SIG-M5 treated with dmso at 0.1 percent for 504 hours (cell line): ENCODE results near the gene NXT2.
"Not testable (repeated sequence)": the region's sequence is repeated elsewhere in the genome, so short reads cannot be mapped to it uniquely, and the experiment has no call there.

ENCODE experiments used
- DNase-seq: peaks from one replicate; lab custom pipeline; 2025; ENCODE audit not compliant: unreplicated experiment; lab: John Stamatoyannopoulos, UW

Gene NXT2

GRCh38 chrX:109536439-109537323 is at the start of gene NXT2:
NXT2 (plus strand) TSS chrX:109536844; CDS start chrX:109537007, 163 bp downstream.
- DNase-seq: peak; percentile 88

GRCh38 chrX:109487640-109488039 is 49.0 kb upstream of the NXT2 start:
- peak; percentile 79 for DNase-seq

- no peak for DNase-seq
Observed at GRCh38 chrX:109489174-109489573, 47.5 kb upstream of the NXT2 start.

GRCh38 chrX:109498434-109498833 is 38.2 kb upstream of the NXT2 start:
- DNase-seq: no peak

GRCh38 chrX:109501176-109501575 is 35.5 kb upstream of the NXT2 start:
- DNase-seq: no peak

- no peak for DNase-seq
Observed at GRCh38 chrX:109508915-109509314, 27.7 kb upstream of the NXT2 start.

GRCh38 chrX:109511113-109511512 is 25.5 kb upstream of the NXT2 start:
- DNase-seq: no peak

GRCh38 chrX:109519001-109519400 is 17.6 kb upstream of the NXT2 start:
- no peak for DNase-seq

GRCh38 chrX:109533005-109533404 is 3.6 kb upstream of the NXT2 start:
- DNase-seq: peak; percentile 38

- no peak for DNase-seq
Observed at GRCh38 chrX:109533631-109534030, 3.0 kb upstream of the NXT2 start.

GRCh38 chrX:109534933-109535332 is 1.7 kb upstream of the NXT2 start:
- DNase-seq: no peak

- DNase-seq: no peak
Observed at GRCh38 chrX:109535578-109535977, 1.1 kb upstream of the NXT2 start.

- DNase-seq: peak; percentile 74
Observed at GRCh38 chrX:109537324-109537665, 651 bp downstream of the NXT2 start.

- DNase-seq: not testable (repeated sequence)
Observed at GRCh38 chrX:109539007-109539406, 2.4 kb downstream of the NXT2 start.

GRCh38 chrX:109553862-109554261 is 17.2 kb downstream of the NXT2 start:
- DNase-seq: no peak

GRCh38 chrX:109576083-109576482 is 39.4 kb downstream of the NXT2 start:
- not testable (repeated sequence) for DNase-seq

- no peak for DNase-seq
Observed at GRCh38 chrX:109577055-109577454, 40.4 kb downstream of the NXT2 start.

GRCh38 chrX:109578916-109579315 is 42.3 kb downstream of the NXT2 start:
- no peak for DNase-seq

- no peak for DNase-seq
Observed at GRCh38 chrX:109585488-109585887, 48.8 kb downstream of the NXT2 start.

GRCh38 chrX:109590176-109590575 is 53.5 kb downstream of the NXT2 start:
- no peak for DNase-seq
